Activated naive CD4-positive, alpha-beta T cell treated with anti-CD3 and anti-CD28 coated beads, Interleukin-2, amount 50 U/mL, for 72 hours (primary cell): ENCODE measurements around the gene CNTLN. TPM values are rescaled to one million over a fixed set of nuclear protein-coding genes. Genes with fewer than 3 reads are reported as not detected.
A peak's percentile ranks its signal among the peaks of the same experiment; 100 is the strongest.

Experiments
- ATAC-seq, 2 donors: fragments of 150-1000 bp; cut with Tn5 transposase; 2 replicates each; pipeline ENCODE4 v1.10.0; 2021; ENCODE audit warnings: mild to moderate bottlenecking in 2 of 2, moderate library complexity in 2 of 2
- DNase-seq, 2 donors: peaks; one replicate each; pipeline ENCODE4 v3.0.0; 2021 to 2022; ENCODE audit warnings: low spot score in 2 of 2
- H3K27ac Mint-ChIP-seq, 2 donors: one replicate each; pipeline ENCODE4 v1.8.0; 2022; ENCODE audit warnings: mild to moderate bottlenecking in 2 of 2, mixed read lengths in 2 of 2
- H3K36me3 Mint-ChIP-seq, 2 donors: one replicate each; pipeline ENCODE4 v1.8.0; 2022; ENCODE audit warnings: mixed read lengths in 2 of 2
- H3K9me3 Mint-ChIP-seq, 2 donors: one replicate each; pipeline ENCODE4 v1.8.0; 2022; ENCODE audit warnings: mixed read lengths in 2 of 2
- total RNA-seq, 2 donors: library from RNA; stranded (reverse); gene quantifications; one replicate each; pipeline ENCODE4 v1.2.3, GENCODE V29; 2022

CNTLN gene, protein sequence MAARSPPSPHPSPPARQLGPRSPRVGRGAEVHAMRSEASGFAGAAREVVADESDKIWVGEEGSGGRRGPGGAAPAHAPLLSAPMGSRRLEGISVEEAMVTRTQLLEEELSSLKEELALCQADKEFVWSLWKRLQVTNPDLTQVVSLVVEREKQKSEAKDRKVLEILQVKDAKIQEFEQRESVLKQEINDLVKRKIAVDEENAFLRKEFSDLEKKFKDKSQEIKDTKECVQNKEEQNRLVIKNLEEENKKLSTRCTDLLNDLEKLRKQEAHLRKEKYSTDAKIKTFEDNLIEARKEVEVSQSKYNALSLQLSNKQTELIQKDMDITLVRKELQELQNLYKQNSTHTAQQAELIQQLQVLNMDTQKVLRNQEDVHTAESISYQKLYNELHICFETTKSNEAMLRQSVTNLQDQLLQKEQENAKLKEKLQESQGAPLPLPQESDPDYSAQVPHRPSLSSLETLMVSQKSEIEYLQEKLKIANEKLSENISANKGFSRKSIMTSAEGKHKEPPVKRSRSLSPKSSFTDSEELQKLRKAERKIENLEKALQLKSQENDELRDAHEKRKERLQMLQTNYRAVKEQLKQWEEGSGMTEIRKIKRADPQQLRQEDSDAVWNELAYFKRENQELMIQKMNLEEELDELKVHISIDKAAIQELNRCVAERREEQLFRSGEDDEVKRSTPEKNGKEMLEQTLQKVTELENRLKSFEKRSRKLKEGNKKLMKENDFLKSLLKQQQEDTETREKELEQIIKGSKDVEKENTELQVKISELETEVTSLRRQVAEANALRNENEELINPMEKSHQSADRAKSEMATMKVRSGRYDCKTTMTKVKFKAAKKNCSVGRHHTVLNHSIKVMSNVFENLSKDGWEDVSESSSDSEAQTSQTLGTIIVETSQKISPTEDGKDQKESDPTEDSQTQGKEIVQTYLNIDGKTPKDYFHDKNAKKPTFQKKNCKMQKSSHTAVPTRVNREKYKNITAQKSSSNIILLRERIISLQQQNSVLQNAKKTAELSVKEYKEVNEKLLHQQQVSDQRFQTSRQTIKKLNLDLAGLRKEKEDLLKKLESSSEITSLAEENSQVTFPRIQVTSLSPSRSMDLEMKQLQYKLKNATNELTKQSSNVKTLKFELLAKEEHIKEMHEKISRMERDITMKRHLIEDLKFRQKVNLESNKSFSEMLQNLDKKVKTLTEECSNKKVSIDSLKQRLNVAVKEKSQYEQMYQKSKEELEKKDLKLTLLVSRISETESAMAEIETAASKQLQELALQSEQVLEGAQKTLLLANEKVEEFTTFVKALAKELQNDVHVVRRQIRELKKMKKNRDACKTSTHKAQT (N-terminal part only)
- under 1 TPM; 0.75 to 0.91 TPM for total RNA-seq

DNA sequence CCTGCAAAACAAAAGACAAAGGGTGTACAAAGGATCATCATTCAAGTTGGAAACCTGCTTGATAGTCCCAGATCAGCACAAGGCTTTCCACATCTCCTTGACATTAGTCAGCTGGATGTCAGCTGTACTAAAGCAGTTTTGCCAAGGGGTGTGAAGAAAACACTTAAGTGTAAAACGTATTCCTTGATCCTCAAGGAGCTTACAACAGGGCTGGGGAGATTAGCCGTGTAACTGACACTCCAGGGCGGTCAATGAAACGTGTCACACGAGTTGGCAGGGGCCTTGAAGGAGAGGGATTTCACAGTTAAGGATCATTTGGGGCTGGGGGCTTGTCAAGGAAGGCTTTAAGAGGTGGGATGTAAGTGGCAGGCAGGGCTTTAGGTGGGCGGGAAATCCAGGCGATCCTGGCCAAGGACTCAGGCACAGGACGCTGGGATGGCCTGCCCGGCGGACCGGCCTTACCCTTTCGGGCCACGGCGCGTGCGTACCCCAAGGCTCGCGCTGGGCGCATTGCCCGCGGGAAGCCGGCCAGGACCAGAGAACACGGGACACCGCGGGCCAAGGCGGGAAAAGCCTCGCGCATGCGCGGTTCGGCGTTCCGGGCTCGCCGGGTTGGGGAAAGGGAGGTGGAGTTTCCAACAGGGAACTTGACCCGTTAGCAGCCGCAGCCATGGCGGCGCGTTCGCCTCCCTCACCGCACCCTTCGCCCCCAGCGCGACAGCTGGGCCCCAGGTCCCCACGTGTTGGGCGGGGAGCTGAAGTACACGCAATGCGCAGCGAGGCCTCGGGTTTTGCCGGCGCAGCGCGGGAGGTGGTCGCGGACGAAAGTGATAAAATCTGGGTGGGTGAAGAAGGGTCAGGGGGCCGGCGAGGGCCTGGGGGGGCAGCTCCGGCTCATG is at the start of gene CNTLN:
Gene CNTLN, plus strand, starts transcription at position 645 of the 899 bp plus-strand sequence. Its CDS starts 26 bp downstream, at position 671.
- ATAC-seq (peak; percentile 38 to 81), DNase-seq (peak; percentile 42 to 70)
- Mint-ChIP-seq H3K36me3 (peaks cover 12 to 18% of the 10 kb centered on the region in 2 donors), H3K9me3 (peaks cover 4 to 6% of the 10 kb centered on the region in 2 donors), H3K27ac (peak within 1 kb of the TSS in 1 of 2 donors; percentile 82)

DNA sequence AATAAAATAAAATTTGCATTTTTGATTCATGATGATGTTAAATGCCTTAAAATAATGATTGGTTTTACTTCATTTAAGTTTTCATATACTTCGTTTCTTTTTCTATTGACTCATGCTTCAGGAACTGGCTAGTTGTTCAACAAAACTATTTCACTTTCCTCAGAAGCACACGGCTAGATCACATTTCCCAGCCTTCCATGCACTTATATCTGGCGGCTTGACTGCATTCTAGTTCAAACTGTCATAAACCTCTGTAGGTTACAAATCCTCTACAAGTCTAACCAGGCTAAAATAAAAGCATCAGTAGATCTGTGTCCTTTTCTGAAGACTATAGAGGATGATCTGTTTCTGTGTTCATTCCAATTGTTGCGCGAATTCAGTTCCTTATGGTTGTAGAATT is 46.3 kb upstream of the CNTLN start:
- no peak for DNase-seq
- Mint-ChIP-seq H3K27ac (no peak overlapping the region), H3K9me3 (peaks cover 4 to 14% of the 10 kb centered on the region in 2 donors), H3K36me3 (no peaks in the 10 kb centered on the region)
- ATAC-seq, result no peak

DNA sequence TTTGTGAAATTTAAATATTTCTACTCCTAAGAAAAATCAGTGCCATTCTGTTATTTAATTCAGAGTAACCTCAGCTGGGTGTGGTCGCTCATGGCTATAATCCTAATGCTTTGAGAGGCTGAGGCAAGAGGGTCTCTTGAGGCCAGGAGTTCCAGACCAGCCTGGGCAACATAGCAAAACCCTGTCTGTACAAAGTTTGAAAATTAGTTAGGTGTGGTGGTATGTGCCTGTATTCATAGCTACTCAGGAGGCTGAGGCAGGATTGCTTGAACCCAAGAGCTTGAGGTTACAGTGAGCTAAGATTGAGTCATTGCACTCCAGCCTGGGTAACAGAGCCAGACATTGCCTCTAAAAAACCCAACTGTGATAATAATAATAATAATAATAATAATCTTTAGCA is 44.8 kb upstream of the CNTLN start:
- Mint-ChIP-seq H3K36me3 (no peaks in the 10 kb centered on the region), H3K9me3 (peaks cover 4 to 10% of the 10 kb centered on the region in 2 donors), H3K27ac (no peak overlapping the region)
- ATAC-seq (no peak), DNase-seq (no peak)

DNA sequence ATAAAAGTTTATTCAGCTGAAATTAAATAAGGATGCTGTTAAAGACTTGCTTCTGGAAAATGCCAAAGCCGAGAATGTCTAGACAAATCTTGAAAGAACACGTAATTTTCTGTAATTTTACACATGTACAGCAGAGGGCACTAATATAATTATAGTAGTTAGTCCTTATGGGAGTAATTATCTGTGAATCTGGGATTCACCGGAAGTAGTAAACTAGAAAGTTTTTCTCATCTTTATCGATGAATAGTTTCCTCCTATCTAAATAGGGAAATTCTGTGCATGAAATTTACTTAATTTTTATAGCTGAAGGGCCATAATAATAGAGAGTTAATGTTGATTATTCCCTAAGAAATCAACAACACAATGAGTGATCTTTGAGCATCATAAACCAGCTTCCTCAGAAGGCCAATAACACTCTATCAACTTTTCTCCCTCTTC is 18.4 kb upstream of the CNTLN start:
- DNase-seq (no peak), ATAC-seq (no peak)
- Mint-ChIP-seq H3K27ac (no peak overlapping the region), H3K9me3 (peaks cover 6 to 9% of the 10 kb centered on the region in 2 donors), H3K36me3 (peaks cover 0 to 3% of the 10 kb centered on the region in 2 donors)

DNA sequence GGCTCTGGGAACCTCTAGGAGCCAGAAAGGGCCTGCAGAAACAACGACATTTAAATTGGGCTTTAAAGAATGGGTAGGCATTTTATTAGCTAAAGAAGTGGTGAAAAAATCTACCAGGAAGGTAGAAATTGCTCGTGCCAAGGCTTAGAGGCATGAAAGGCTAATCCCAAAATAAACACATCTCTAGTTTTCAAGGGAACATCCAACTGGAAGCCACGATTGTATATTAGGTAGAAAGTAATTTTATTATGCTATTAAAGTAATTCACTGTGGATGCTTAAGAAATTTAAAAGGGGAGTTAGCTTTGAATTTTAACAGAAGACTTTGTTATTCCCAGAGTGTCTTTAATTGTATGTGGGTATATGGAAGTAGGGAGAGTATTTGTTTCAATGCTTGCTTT is 17.5 kb upstream of the CNTLN start:
- ATAC-seq (no peak), DNase-seq (no peak)
- Mint-ChIP-seq H3K27ac (no peak overlapping the region), H3K9me3 (peaks cover 6 to 16% of the 10 kb centered on the region in 2 donors), H3K36me3 (peaks cover 0 to 5% of the 10 kb centered on the region in 2 donors)

DNA sequence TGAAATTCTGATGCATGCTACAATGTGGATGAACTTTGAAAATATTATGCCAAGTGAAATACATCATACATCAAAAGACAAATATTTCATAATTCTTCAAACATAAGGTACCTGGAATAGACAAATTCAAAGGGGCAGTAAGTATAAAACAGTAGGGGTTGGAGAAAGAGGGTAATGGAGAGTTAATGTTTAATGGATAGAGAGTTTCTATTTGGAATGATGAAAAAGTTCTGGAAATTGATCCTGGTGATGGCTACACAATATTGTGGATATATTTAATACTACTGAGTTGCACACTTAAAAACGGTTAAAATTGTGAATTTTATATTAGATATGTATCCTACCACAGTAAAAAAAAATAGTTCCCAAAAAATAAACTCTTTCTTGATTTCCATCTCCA is 14.6 kb upstream of the CNTLN start:
- Mint-ChIP-seq H3K9me3 (peaks cover 6 to 21% of the 10 kb centered on the region in 2 donors), H3K36me3 (peaks cover 0 to 5% of the 10 kb centered on the region in 2 donors), H3K27ac (no peak overlapping the region)
- no peak for ATAC-seq
- DNase-seq, result no peak

DNA sequence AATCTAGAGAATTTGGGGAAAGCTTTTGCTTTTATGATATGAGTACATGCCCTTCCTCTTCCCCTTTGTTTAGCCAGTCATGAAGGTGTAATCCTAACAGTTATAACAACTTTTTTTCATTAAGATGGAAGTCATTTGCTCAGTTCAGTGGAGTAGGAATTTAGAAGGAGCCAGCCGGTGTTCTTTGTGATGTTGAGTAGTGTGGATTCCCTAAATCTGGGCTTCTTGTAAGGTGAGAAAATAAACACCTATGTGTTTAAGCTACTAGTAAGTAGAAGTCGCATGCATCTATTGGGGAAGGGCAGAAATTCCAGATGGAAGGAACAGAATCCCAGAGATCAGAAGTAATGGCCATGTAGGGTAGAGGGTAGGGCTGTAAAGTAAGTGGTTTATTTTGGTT is 13.6 kb upstream of the CNTLN start:
- Mint-ChIP-seq H3K27ac (no peak overlapping the region), H3K36me3 (peaks cover 0 to 5% of the 10 kb centered on the region in 2 donors), H3K9me3 (peaks cover 12 to 26% of the 10 kb centered on the region in 2 donors)
- no peak for ATAC-seq
- DNase-seq, result no peak

DNA sequence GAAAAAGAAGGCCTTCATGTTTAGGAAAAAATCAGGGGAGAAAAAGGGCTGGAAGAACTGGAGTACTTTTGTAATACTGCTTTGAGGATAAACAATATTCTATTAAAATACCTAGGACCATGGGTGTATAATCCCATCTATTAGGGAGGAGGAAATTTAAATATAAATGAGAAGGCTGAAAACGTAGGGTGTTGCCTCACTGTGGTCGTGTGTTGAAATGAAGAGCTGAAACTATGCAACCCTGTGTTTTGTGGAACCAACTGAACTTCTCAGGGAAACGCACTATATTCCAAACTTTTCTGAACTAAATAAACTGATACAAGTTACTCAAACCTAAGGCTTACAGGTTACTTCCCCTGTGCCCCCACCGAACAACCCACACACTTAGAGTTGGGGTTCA is 4.5 kb upstream of the CNTLN start:
- no peak overlapping the region for H3K27ac Mint-ChIP-seq
- H3K9me3 Mint-ChIP-seq, result peaks cover 10 to 13% of the 10 kb centered on the region in 2 donors

DNA sequence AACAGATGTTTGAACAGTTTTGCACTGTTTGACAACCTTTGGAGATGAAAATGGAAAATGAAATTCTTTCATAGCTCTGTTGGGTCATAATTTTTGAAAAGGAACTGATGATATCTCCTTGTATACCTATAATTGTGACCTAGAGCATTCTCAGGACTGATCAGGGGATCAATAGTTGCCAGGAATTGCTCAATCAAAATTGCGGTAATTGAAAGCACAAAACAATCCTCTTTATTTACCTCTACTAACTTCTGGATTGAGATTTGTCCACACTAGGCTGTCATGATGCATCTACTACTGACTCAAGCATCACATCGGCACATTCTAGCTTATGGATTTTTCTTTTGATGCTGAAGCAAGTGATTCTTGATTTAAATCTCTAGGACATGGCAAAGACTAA is 4.1 kb upstream of the CNTLN start:
- H3K27ac Mint-ChIP-seq, result no peak overlapping the region
- H3K36me3 Mint-ChIP-seq, result peaks cover 12% of the 10 kb centered on the region in 2 donors
- DNase-seq, result no peak
- no peak for ATAC-seq
- H3K9me3 Mint-ChIP-seq, result peaks cover 10 to 12% of the 10 kb centered on the region in 2 donors

More for the DNA sequence above, 4.5 kb upstream of the CNTLN start:
- DNase-seq (no peak), ATAC-seq (no peak)
- peaks cover 12% of the 10 kb centered on the region in 2 donors for H3K36me3 Mint-ChIP-seq

DNA sequence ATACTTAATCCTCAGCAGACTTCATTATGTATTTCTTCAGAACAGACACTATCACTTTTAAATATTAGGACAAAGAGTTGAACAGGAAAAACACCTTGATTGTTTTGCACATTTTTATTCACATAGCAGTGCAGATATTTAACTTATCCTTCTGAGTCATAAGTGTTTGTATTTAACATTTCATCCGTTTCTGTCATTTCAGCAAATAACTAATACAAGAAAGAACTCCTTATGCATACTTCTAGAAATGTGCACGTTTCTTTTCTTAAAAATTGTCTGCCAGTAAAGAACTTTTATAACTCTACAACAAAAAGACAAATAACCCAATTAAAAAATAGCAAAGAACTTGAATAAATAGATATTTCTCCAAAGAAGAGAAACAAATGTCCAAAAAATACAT is 3.3 kb upstream of the CNTLN start:
- peaks cover 12 to 13% of the 10 kb centered on the region in 2 donors for H3K36me3 Mint-ChIP-seq
- no peak overlapping the region for H3K27ac Mint-ChIP-seq
- no peak for ATAC-seq
- no peak for DNase-seq
- H3K9me3 Mint-ChIP-seq, result peaks cover 4 to 6% of the 10 kb centered on the region in 2 donors

DNA sequence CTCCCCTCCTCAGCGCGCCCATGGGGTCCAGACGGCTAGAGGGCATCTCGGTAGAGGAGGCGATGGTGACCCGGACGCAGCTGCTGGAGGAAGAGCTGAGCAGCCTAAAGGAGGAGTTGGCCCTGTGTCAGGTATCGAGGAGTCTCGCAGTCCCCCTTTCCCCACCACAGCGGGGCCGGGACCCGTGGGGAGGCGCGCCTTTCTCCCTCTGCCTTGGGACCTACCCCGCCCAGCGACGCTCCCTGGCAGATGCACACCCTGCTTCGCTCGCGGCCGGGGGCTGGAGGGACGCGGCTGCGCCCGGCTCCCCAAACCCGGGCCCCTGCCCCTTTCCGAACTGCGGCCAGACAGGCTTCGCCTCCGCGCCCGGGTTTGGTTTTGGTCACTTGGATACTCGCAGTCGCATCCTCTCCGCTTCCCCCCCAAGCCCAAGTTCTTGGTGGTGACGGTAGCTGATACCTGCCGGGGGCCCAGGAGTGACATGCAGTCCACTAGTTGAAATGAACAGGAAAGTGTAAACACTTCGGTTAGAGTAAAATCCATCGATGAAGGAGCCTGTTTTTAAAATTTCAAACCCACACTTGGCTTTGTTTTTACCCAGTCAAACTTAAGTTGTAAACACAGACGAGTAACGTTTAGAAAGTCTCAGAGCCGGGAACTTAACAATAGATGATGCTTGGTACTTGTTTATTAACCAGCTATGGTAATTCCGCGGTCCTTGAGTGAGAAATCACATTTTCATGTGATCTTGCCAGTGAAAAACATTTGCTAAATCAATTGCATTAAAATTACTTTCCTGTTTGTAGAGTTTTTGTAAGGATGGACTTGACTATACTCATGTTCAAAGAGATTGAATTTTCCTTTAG is 688 bp downstream of the CNTLN start:
- Mint-ChIP-seq H3K9me3 (peaks cover 4 to 6% of the 10 kb centered on the region in 2 donors), H3K27ac (peak overlapping the region in 1 of 2 donors; percentile 82), H3K36me3 (peaks cover 12 to 18% of the 10 kb centered on the region in 2 donors)
- DNase-seq, result no peak
- peak; percentile 43 to 67 for ATAC-seq

DNA sequence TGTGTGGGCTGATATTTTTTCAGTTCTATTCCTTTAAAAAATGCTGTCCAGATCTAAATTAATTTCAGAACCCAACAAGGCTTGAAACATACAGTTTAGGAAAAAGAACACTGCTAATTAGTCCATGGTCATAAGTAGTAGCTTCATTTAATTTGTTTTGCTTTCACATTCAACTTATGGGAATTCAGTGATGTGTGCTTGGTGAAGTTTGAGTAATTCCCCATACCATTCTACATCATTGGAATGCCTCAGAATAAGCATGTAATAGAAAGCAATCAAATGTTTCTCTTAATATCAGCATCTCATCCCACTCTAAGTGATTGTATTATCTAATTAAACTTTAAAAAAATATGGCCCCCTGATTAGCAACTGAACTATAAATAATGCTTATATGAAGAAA is 2.7 kb downstream of the CNTLN start:
- no peak for DNase-seq
- no peak for ATAC-seq
- no peak overlapping the region for H3K27ac Mint-ChIP-seq
- H3K36me3 Mint-ChIP-seq, result peaks cover 12 to 18% of the 10 kb centered on the region in 2 donors
- peaks cover 11 to 14% of the 10 kb centered on the region in 2 donors for H3K9me3 Mint-ChIP-seq

DNA sequence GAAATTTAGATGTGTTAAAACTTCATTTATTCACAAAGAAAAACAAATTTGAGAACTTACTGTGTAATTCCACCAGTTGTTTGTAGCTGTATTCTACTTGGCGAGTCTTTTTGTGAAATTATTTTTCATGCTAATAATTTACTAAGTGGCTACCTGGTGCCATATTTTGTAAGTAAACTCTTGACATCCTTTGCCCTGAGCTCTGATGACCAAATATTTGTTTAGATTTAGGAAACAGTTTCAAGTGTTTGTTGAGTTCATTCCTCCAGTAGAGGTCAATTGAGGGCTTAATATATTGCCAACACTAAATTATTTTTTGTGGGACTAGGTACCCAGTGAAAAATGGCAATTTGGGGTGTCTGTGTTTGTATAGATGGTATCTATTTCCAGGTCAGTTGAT is 3.7 kb downstream of the CNTLN start:
- DNase-seq, result no peak
- Mint-ChIP-seq H3K27ac (no peak overlapping the region), H3K36me3 (peaks cover 12 to 18% of the 10 kb centered on the region in 2 donors), H3K9me3 (peaks cover 11 to 14% of the 10 kb centered on the region in 2 donors)
- ATAC-seq, result no peak

DNA sequence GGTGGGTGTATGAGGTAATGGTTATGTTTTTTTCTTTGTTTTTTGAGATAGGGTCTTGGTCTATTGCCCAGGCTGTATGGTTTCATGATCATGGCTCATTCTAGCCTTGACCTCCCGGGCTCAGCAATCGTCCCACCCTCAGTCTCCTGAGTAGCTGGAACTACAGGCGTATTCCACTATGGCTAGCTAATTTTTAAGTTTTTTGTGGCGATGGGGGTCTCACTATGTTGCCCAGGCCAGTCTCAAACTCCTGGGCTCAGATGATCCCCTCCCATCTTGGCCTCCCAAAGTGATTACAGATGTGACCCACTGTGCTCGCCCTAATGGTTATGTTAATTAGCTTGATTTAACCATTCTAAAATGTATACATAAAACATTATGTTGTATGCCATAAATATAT is 5.6 kb downstream of the CNTLN start:
- ATAC-seq (no peak), DNase-seq (no peak)
- Mint-ChIP-seq H3K36me3 (peaks cover 0 to 6% of the 10 kb centered on the region in 2 donors), H3K9me3 (peaks cover 5 to 13% of the 10 kb centered on the region in 2 donors), H3K27ac (no peak overlapping the region)
